ENCODE measurements around the gene MSRB3.

DNA sequence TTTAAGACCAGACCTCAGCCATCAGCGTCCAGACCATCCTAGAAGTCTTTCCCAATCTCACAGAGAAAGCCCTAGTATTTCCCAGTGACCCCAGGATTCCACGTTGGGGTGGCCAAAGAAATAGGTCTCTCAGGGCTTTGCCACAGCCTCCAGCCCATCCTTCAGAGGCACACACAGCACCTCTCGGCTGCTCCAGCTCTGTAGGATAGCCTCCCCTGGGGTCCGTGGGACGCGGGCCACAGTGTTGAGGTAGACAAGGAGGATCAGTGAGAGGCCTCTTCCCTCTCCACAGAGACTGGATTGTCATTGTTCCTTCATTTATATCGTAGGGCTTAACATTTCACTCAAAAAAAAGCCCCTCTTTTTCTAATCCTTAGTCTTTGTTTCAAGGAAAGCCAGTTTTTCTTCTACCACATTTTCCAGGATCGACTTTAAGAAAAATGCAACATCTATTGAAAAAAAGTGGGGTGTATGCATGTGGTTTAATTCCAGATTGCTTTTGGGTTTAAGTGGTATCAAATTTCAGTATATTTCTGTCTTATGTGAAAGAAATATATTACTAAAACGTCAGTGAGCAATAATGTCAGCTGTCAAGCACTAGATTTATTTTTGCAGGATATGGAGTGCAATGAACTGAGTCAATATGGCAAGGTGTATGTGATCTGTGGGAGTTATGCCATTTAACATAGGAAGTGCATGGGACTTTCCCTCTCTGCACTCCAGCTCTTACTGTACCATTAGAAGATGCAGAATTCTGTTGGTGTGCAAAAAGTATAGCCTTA is 187.5 kb downstream of the MSRB3 start:
- TF ChIP-seq MEF2A (IDR thresholded peaks at IDR 0.05; ENCODE audit: borderline replicate concordance, low read depth) (no peak), YY1 (IDR thresholded peaks at IDR 0.05; ENCODE audit: low read depth) (no peak), EP300 (IDR thresholded peaks at IDR 0.05; ENCODE audit: borderline replicate concordance in 1 of 2, low read depth in 1 of 2, low read length in 1 of 2) (no peak), NRF1 (IDR thresholded peaks at IDR 0.05; ENCODE audit: low read depth, low read length) (no peak), JUND (IDR thresholded peaks at IDR 0.05) (no peak), POLR2AphosphoS5 (IDR thresholded peaks at IDR 0.05; ENCODE audit: low read depth, low read length) (no peak), RCOR1 (IDR thresholded peaks at IDR 0.05; ENCODE audit: low read length) (no peak)
- TF ChIP-seq, protein P1, sequence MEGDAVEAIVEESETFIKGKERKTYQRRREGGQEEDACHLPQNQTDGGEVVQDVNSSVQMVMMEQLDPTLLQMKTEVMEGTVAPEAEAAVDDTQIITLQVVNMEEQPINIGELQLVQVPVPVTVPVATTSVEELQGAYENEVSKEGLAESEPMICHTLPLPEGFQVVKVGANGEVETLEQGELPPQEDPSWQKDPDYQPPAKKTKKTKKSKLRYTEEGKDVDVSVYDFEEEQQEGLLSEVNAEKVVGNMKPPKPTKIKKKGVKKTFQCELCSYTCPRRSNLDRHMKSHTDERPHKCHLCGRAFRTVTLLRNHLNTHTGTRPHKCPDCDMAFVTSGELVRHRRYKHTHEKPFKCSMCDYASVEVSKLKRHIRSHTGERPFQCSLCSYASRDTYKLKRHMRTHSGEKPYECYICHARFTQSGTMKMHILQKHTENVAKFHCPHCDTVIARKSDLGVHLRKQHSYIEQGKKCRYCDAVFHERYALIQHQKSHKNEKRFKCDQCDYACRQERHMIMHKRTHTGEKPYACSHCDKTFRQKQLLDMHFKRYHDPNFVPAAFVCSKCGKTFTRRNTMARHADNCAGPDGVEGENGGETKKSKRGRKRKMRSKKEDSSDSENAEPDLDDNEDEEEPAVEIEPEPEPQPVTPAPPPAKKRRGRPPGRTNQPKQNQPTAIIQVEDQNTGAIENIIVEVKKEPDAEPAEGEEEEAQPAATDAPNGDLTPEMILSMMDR (IDR thresholded peaks at IDR 0.05), result no peak
- TF ChIP-seq, protein P2, sequence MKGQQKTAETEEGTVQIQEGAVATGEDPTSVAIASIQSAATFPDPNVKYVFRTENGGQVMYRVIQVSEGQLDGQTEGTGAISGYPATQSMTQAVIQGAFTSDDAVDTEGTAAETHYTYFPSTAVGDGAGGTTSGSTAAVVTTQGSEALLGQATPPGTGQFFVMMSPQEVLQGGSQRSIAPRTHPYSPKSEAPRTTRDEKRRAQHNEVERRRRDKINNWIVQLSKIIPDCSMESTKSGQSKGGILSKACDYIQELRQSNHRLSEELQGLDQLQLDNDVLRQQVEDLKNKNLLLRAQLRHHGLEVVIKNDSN (IDR thresholded peaks at IDR 0.05; ENCODE audit: borderline replicate concordance, low read depth), result no peak
- TF ChIP-seq, protein P3, sequence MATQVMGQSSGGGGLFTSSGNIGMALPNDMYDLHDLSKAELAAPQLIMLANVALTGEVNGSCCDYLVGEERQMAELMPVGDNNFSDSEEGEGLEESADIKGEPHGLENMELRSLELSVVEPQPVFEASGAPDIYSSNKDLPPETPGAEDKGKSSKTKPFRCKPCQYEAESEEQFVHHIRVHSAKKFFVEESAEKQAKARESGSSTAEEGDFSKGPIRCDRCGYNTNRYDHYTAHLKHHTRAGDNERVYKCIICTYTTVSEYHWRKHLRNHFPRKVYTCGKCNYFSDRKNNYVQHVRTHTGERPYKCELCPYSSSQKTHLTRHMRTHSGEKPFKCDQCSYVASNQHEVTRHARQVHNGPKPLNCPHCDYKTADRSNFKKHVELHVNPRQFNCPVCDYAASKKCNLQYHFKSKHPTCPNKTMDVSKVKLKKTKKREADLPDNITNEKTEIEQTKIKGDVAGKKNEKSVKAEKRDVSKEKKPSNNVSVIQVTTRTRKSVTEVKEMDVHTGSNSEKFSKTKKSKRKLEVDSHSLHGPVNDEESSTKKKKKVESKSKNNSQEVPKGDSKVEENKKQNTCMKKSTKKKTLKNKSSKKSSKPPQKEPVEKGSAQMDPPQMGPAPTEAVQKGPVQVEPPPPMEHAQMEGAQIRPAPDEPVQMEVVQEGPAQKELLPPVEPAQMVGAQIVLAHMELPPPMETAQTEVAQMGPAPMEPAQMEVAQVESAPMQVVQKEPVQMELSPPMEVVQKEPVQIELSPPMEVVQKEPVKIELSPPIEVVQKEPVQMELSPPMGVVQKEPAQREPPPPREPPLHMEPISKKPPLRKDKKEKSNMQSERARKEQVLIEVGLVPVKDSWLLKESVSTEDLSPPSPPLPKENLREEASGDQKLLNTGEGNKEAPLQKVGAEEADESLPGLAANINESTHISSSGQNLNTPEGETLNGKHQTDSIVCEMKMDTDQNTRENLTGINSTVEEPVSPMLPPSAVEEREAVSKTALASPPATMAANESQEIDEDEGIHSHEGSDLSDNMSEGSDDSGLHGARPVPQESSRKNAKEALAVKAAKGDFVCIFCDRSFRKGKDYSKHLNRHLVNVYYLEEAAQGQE (IDR thresholded peaks at IDR 0.05; ENCODE audit: low read depth, low read length), result no peak
